B cell (primary cell): ENCODE results near the gene PDAP1. TPM values are rescaled to one million over a fixed set of nuclear protein-coding genes. Genes with fewer than 3 reads are reported as not detected.
"Not testable (repeated sequence)": the region's sequence is repeated elsewhere in the genome, so short reads cannot be mapped to it uniquely, and the experiment has no call there.

ENCODE experiments used
- ATAC-seq: fragments of 200-7000 bp; cut with Tn5 transposase; one replicate; pipeline ENCODE4 v1.10.0; 2021; ENCODE audit warnings: low read depth, mild to moderate bottlenecking, moderate number of reproducible peaks, moderate library complexity
- CTCF ChIA-PET: fragments of 350-600 bp; sonication (Branson Sonifier 250); formaldehyde crosslinking; loops from one replicate; lab custom pipeline; 2021; ENCODE audit warnings: antibody characterized with exemption, inconsistent platforms; lab: Charles Lee
- POLR2A ChIA-PET: fragments of 350-600 bp; sonication (Branson Sonifier 250); formaldehyde crosslinking; loops from one replicate; lab custom pipeline; 2021; ENCODE audit warnings: antibody characterized with exemption; lab: Charles Lee
- DNase-seq: peaks from one replicate; pipeline ENCODE4 v3.0.0; 2013
- H2AFZ ChIP-seq: 2 replicates; pipeline ENCODE4 v1.6.1; 2012; ENCODE audit warnings: mild to moderate bottlenecking, low read depth, low read length; ENCODE audit not compliant: insufficient read depth, poor library complexity, severe bottlenecking
- H3K27ac ChIP-seq, 2 donors: 1 replicate in 1 of 2; 2 replicates in 1 of 2; pipeline ENCODE4 v1.5.1; 2012 to 2013; ENCODE audit warnings: low read length in 2 of 2, mild to moderate bottlenecking in 2 of 2, moderate library complexity in 1 of 2
- H3K27me3 ChIP-seq, 4 experiments: fragments of 200-600 bp in 1 of 4; sonication (generic) in 1 of 4; replicated peaks in 1 of 4; 1 replicate in 2 of 4; 2 replicates in 2 of 4; pipeline versions ENCODE4 v1.6.1 to v1.7.0; 2013 to 2016; ENCODE audit warnings: low read length in 3 of 4, mild to moderate bottlenecking in 2 of 4, mixed read lengths in 1 of 4, moderate library complexity in 1 of 4; ENCODE audit not compliant: insufficient read depth in 4 of 4, control insufficient read depth in 3 of 4; ENCODE audit errors: control extremely low read depth in 1 of 4
- H3K36me3 ChIP-seq, 2 experiments: replicated peaks in 1 of 2; 1 replicate in 1 of 2; 2 replicates in 1 of 2; pipeline versions ENCODE4 v1.6.1 to v1.7.1; 2013; ENCODE audit warnings: low read length in 1 of 2; ENCODE audit not compliant: insufficient read depth in 2 of 2, control insufficient read depth in 1 of 2; ENCODE audit errors: control extremely low read depth in 1 of 2, extremely low read depth in 1 of 2
- H3K4me1 ChIP-seq, 2 donors: fragments of 200-600 bp in 1 of 2; sonication (generic) in 1 of 2; 1 replicate in 1 of 2; 2 replicates in 1 of 2; pipeline versions ENCODE4 v1.5.1 to v1.6.1; 2013 to 2017; ENCODE audit warnings: low read length in 2 of 2; ENCODE audit not compliant: control insufficient read depth in 2 of 2, insufficient read depth in 2 of 2
- H3K4me2 ChIP-seq: replicated peaks from 2 replicates; pipeline ENCODE3; 2012; ENCODE audit warnings: mild to moderate bottlenecking, low read depth, low read length; ENCODE audit not compliant: poor library complexity, severe bottlenecking
- H3K4me3 ChIP-seq, 5 experiments: fragments of 200-600 bp in 1 of 5; sonication (generic) in 1 of 5; 1 replicate in 3 of 5; 2 replicates in 2 of 5; pipeline versions ENCODE4 v1.5.1 to v1.7.0; 2011 to 2016; ENCODE audit warnings: low read length in 4 of 5, mild to moderate bottlenecking in 4 of 5, low read depth in 2 of 5, control low read depth in 1 of 5, moderate library complexity in 1 of 5; ENCODE audit not compliant: insufficient read depth in 1 of 5; ENCODE audit errors: control extremely low read depth in 1 of 5, extremely low read depth in 1 of 5
- H3K79me2 ChIP-seq: fragments of 200-600 bp; sonication (generic); one replicate; pipeline ENCODE4 v1.6.0; 2016; ENCODE audit warnings: low read length; ENCODE audit not compliant: control insufficient read depth, insufficient read depth
- H3K9ac ChIP-seq: fragments of 200-600 bp; sonication (generic); 2 replicates; pipeline ENCODE4 v1.6.1; 2017; ENCODE audit warnings: mild to moderate bottlenecking, low read length, moderate library complexity
- H3K9me3 ChIP-seq, 3 donors: one replicate each; pipeline versions ENCODE4 v1.6.1 to v1.7.1; 2013; ENCODE audit warnings: low read length in 2 of 3; ENCODE audit not compliant: control insufficient read depth in 2 of 3, insufficient read depth in 1 of 3; ENCODE audit errors: control extremely low read depth in 1 of 3
- H4K20me1 ChIP-seq: 2 replicates; pipeline ENCODE4 v1.6.0; 2012; ENCODE audit warnings: mild to moderate bottlenecking, low read length; ENCODE audit not compliant: insufficient read depth, control insufficient read depth, poor library complexity, severe bottlenecking
- H3K27ac Mint-ChIP-seq: one replicate; pipeline ENCODE4 v1.8.0; 2021; ENCODE audit warnings: mixed read lengths
- H3K27me3 Mint-ChIP-seq: one replicate; pipeline ENCODE4 v1.8.0; 2021; ENCODE audit warnings: mixed read lengths
- H3K4me1 Mint-ChIP-seq: one replicate; pipeline ENCODE4 v1.8.0; 2021; ENCODE audit warnings: mixed read lengths
- H3K4me3 Mint-ChIP-seq: one replicate; pipeline ENCODE4 v1.8.0; 2021; ENCODE audit warnings: mixed read lengths
- H3K9me3 Mint-ChIP-seq: one replicate; pipeline ENCODE4 v1.8.0; 2022; ENCODE audit warnings: mixed read lengths; ENCODE audit not compliant: insufficient read depth
- CTCF ChIP-seq: fragments of 200-600 bp; IDR thresholded peaks from one replicate; pipeline ENCODE4 v1.8.0; 2022; ENCODE audit warnings: antibody characterized with exemption, mild to moderate bottlenecking
- EZH2 ChIP-seq: IDR thresholded peaks from 2 replicates; pipeline ENCODE4 v1.6.1; 2012; ENCODE audit warnings: borderline replicate concordance, low read depth, mild to moderate bottlenecking, moderate library complexity, low read length; ENCODE audit not compliant: insufficient read depth, poor library complexity, severe bottlenecking
- WGBS: methylation state at CpG from one replicate; pipeline ENCODE4 v1.1.5; 2013; ENCODE audit warnings: missing lambda C conversion rate; ENCODE audit not compliant: insufficient coverage; 5-methylcytosine and 5-hydroxymethylcytosine counted together
- intact Hi-C: fragments of 100-400 bp; cut with micrococcal nuclease; formaldehyde crosslinking; loops from one replicate; pipeline ENCODE4 v1.10.0; 2022
- polyA plus RNA-seq: library from polyadenylated mRNA; depleted of rRNA; stranded (reverse); fragments of >200 nt; gene quantifications from 2 replicates; pipeline ENCODE4 v1.2.3, GENCODE V29; 2012
- total RNA-seq, 2 donors: library from RNA; stranded (reverse); fragments of 120-200 nt in 1 of 2; gene quantifications; 1 replicate in 1 of 2; 2 replicates in 1 of 2; pipeline versions ENCODE4 v1.2.3 to v1.2.4, GENCODE V29; 2013 to 2022

PDAP1 gene
- total and polyA plus RNA-seq, 2 donors (not counting 1 experiment from before 2014, with no cell fraction given) = 19.2 to 60.4 TPM

GRCh38 chr7:99359465-99360154 lies 48.8 kb downstream of the PDAP1 start:
- H2AFZ ChIP-seq = no peak overlapping the region
- intact Hi-C loops = no loop called here
- H3K36me3 ChIP-seq = peaks cover 0 to 68% of the 10 kb centered on the region in 2 experiments
- ATAC-seq = no peak
- no peak overlapping the region for H3K4me2 ChIP-seq
- no peaks in the 10 kb centered on the region for H4K20me1 ChIP-seq
- Mint-ChIP-seq H3K27ac (no peak overlapping the region), H3K9me3 (no peaks in the 10 kb centered on the region), H3K4me1 (no peaks in the 10 kb centered on the region), H3K27me3 (no peaks in the 10 kb centered on the region), H3K4me3 (no peak overlapping the region)
- no peaks in the 10 kb centered on the region for H3K9me3 ChIP-seq
- ChIA-PET CTCF (interaction anchor here (0.7 to 1.2 kb wide), 3 partner anchors 10 to 54 kb away, joined by 3 to 4 read pairs (median 3); partner anchors contain the start of gene BUD31), POLR2A (interaction anchor here (0.5 kb wide), 1 partner anchor 146 kb away, joined by 5 read pairs; no protein-coding TSS in a partner anchor)
- H3K79me2 ChIP-seq = no peaks in the 10 kb centered on the region
- H3K27ac ChIP-seq = no peak overlapping the region
- no peaks in the 10 kb centered on the region for H3K4me1 ChIP-seq
- 97% methylated on average over 19 of the region's 22 CpGs for WGBS
- H3K9ac ChIP-seq = no peak overlapping the region
- DNase-seq = no peak
- no peaks in the 10 kb centered on the region for H3K27me3 ChIP-seq
- TF ChIP-seq EZH2 (no peak), CTCF (no peak)
- H3K4me3 ChIP-seq = no peak overlapping the region

- H3K27ac Mint-ChIP-seq, H3K4me2 ChIP-seq, DNase-seq, H2AFZ ChIP-seq, H3K4me3 ChIP-seq, H3K4me3 Mint-ChIP-seq, H3K79me2 ChIP-seq, H3K4me1 ChIP-seq, H3K4me1 Mint-ChIP-seq, ATAC-seq, H3K9me3 ChIP-seq, H3K9me3 Mint-ChIP-seq, H3K27ac ChIP-seq, H3K9ac ChIP-seq, H3K27me3 ChIP-seq, H4K20me1 ChIP-seq, H3K27me3 Mint-ChIP-seq, intact Hi-C loops, POLR2A ChIA-PET: not testable (repeated sequence)
- peaks cover 0 to 67% of the 10 kb centered on the region in 2 experiments for H3K36me3 ChIP-seq
- CTCF ChIA-PET = interaction anchor here (0.7 kb wide), 1 partner anchor 8 kb away, joined by 4 read pairs; no protein-coding TSS in a partner anchor
- 98% methylated on average over 13 of the region's 15 CpGs for WGBS
These were observed 49.9 kb downstream of the PDAP1 start for GRCh38 chr7:99358521-99358920.
